Thoracic aorta (tissue), 2 donors: ENCODE results near the gene GNB1L. TPM values are rescaled to one million over a fixed set of nuclear protein-coding genes. Genes with fewer than 3 reads are reported as not detected.

ENCODE experiments used
- ATAC-seq: fragments of 150-250 bp; one replicate; pipeline ENCODE4 v1.8.0; 2017; ENCODE audit warnings: low read depth; ENCODE audit not compliant: insufficient number of reproducible peaks, low FRiP score
- DNase-seq: peaks from one replicate; pipeline ENCODE4 v3.0.0-alpha.2; 2020; ENCODE audit warnings: low spot score
- H3K27ac ChIP-seq, 2 donors: fragments of 200-600 bp; sonication (generic); 1 replicate in 1 of 2; 2 replicates in 1 of 2; pipeline ENCODE4 v1.5.1; 2016; ENCODE audit warnings: mild to moderate bottlenecking in 2 of 2, moderate library complexity in 2 of 2
- H3K27me3 ChIP-seq: fragments of 200-600 bp; sonication (generic); replicated peaks from 2 replicates; pipeline ENCODE4 v1.6.0; 2016; ENCODE audit warnings: mild to moderate bottlenecking; ENCODE audit not compliant: insufficient read depth
- H3K36me3 ChIP-seq: fragments of 200-600 bp; sonication (generic); one replicate; pipeline ENCODE4 v1.5.1; 2016
- H3K4me1 ChIP-seq, 2 donors: fragments of 200-600 bp; sonication (generic); 1 replicate in 1 of 2; 2 replicates in 1 of 2; pipeline versions ENCODE4 v1.5.1 to v1.6.0; 2016; ENCODE audit warnings: low read depth in 2 of 2, mild to moderate bottlenecking in 1 of 2; ENCODE audit not compliant: control insufficient read depth in 1 of 2
- H3K4me3 ChIP-seq: fragments of 200-600 bp; sonication (generic); 2 replicates; pipeline ENCODE4 v1.5.1; 2016; ENCODE audit warnings: mild to moderate bottlenecking
- H3K9me3 ChIP-seq: fragments of 200-600 bp; sonication (generic); 2 replicates; pipeline ENCODE4 v1.5.1; 2016
- CTCF ChIP-seq: fragments of 200-600 bp; sonication (generic); IDR thresholded peaks from one replicate; pipeline ENCODE4 v1.5.1; 2019; ENCODE audit warnings: antibody characterized with exemption
- total RNA-seq, 2 donors: library from RNA; depleted of rRNA; stranded (reverse); fragments of >200 nt; gene quantifications; one replicate each; pipeline versions ENCODE4 v1.1.0 to v1.2.3, GENCODE V29; 2016

Gene GNB1L
- total RNA-seq, 2 donors from 2014 or later = 2.3 to 7.7 TPM

GRCh38 chr22:19754701-19755144 is 100.0 kb downstream of the GNB1L start:
- no peak for TF ChIP-seq CTCF
- DNase-seq = no peak
- H3K27me3 ChIP-seq = peaks cover 8% of the 10 kb centered on the region
- H3K36me3 ChIP-seq = no peaks in the 10 kb centered on the region
- peaks cover 6 to 27% of the 10 kb centered on the region in 2 donors for H3K4me1 ChIP-seq
- H3K27ac ChIP-seq = no peak overlapping the region
- no peaks in the 10 kb centered on the region for H3K9me3 ChIP-seq
- ATAC-seq = no peak
- no peak overlapping the region for H3K4me3 ChIP-seq

- no peaks in the 10 kb centered on the region for H3K36me3 ChIP-seq
- no peak overlapping the region for H3K27ac ChIP-seq
- peaks cover 4% of the 10 kb centered on the region for H3K27me3 ChIP-seq
- no peaks in the 10 kb centered on the region for H3K9me3 ChIP-seq
- ATAC-seq (no peak), DNase-seq (no peak)
- H3K4me3 ChIP-seq = no peak overlapping the region
- H3K4me1 ChIP-seq = peaks cover 6 to 27% of the 10 kb centered on the region in 2 donors
- TF ChIP-seq CTCF = no peak
Observed at GRCh38 chr22:19753996-19754700, 100.5 kb downstream of the GNB1L start.

- no peak for TF ChIP-seq CTCF
- Histone ChIP-seq H3K27me3 (peaks cover 4% of the 10 kb centered on the region), H3K4me1 (peaks cover 6 to 27% of the 10 kb centered on the region in 2 donors), H3K27ac (no peak overlapping the region), H3K4me3 (no peak overlapping the region), H3K9me3 (no peaks in the 10 kb centered on the region), H3K36me3 (no peaks in the 10 kb centered on the region)
- no peak for ATAC-seq
- DNase-seq = no peak
Observed at GRCh38 chr22:19753090-19753842, 101.4 kb downstream of the GNB1L start.

- no peak for TF ChIP-seq CTCF
- Histone ChIP-seq H3K4me3 (no peak overlapping the region), H3K27me3 (peaks cover 4% of the 10 kb centered on the region), H3K9me3 (no peaks in the 10 kb centered on the region), H3K4me1 (peaks cover 6 to 19% of the 10 kb centered on the region in 2 donors), H3K27ac (no peak overlapping the region), H3K36me3 (no peaks in the 10 kb centered on the region)
- DNase-seq = no peak
- no peak for ATAC-seq
Observed at GRCh38 chr22:19751497-19752245, 103.0 kb downstream of the GNB1L start.
